Loucy (cell line): Measurements from ENCODE around the gene UBLCP1.
"Not testable (repeated sequence)": the region's sequence is repeated elsewhere in the genome, so short reads cannot be mapped to it uniquely, and the experiment has no call there.

Experiments
- H2AFZ ChIP-seq: fragments of 200-600 bp; sonication (generic); 2 replicates; pipeline ENCODE4 v1.6.0; 2016; ENCODE audit warnings: antibody characterized with exemption, mild to moderate bottlenecking, low read length, moderate library complexity
- H3F3A ChIP-seq: fragments of 200-600 bp; 2 replicates; pipeline ENCODE4 v1.6.0; 2016; ENCODE audit warnings: antibody characterized with exemption, low read depth, mild to moderate bottlenecking
- H3K27me3 ChIP-seq: fragments of 200-600 bp; sonication (generic); 2 replicates; pipeline ENCODE4 v1.6.1; 2014; ENCODE audit warnings: low read length, mild to moderate bottlenecking; ENCODE audit not compliant: insufficient read depth, poor library complexity, severe bottlenecking
- H3K36me3 ChIP-seq: fragments of 200-600 bp; sonication (generic); 2 replicates; pipeline ENCODE4 v1.6.1; 2016; ENCODE audit warnings: low read length; ENCODE audit not compliant: insufficient read depth
- H3K4me1 ChIP-seq: fragments of 200-600 bp; sonication (generic); 2 replicates; pipeline ENCODE4 v1.5.1; 2014; ENCODE audit warnings: low read length, mild to moderate bottlenecking; ENCODE audit not compliant: insufficient read depth, poor library complexity, severe bottlenecking
- H3K4me2 ChIP-seq: fragments of 200-600 bp; sonication (generic); 2 replicates; pipeline ENCODE4 v1.6.0; 2014; ENCODE audit warnings: antibody characterized with exemption, low read length, low read depth, mild to moderate bottlenecking; ENCODE audit not compliant: poor library complexity, severe bottlenecking
- H3K4me3 ChIP-seq: fragments of 200-600 bp; sonication (generic); 2 replicates; pipeline ENCODE4 v1.5.1; 2014; ENCODE audit warnings: low read length, mild to moderate bottlenecking, mixed read lengths; ENCODE audit not compliant: poor library complexity, severe bottlenecking
- H3K79me2 ChIP-seq: fragments of 200-600 bp; sonication (generic); 2 replicates; pipeline ENCODE4 v1.6.1; 2014; ENCODE audit warnings: low read length; ENCODE audit not compliant: insufficient read depth
- H3K9ac ChIP-seq: fragments of 200-600 bp; sonication (generic); 2 replicates; pipeline ENCODE4 v1.6.0; 2014; ENCODE audit warnings: mild to moderate bottlenecking, low read depth, low read length, moderate library complexity; ENCODE audit not compliant: poor library complexity, severe bottlenecking
- H3K9me2 ChIP-seq: fragments of 200-600 bp; sonication (generic); replicated peaks from 2 replicates; pipeline ENCODE4 v1.6.1; 2016; ENCODE audit warnings: low read depth, low read length, mixed read lengths
- H3K9me3 ChIP-seq: fragments of 200-600 bp; sonication (generic); 2 replicates; pipeline ENCODE4 v1.6.1; 2014; ENCODE audit warnings: mild to moderate bottlenecking, antibody characterized with exemption, low read length, low read depth; ENCODE audit not compliant: insufficient read depth
- H4K20me1 ChIP-seq: fragments of 200-600 bp; sonication (generic); 2 replicates; pipeline ENCODE4 v1.6.0; 2014; ENCODE audit warnings: antibody characterized with exemption, low read length, mild to moderate bottlenecking; ENCODE audit not compliant: insufficient read depth, poor library complexity, severe bottlenecking
- CTCF ChIP-seq: fragments of 200-600 bp; sonication (generic); conservative IDR thresholded peaks from 2 replicates; pipeline ENCODE4 v1.5.1; 2014; ENCODE audit warnings: mild to moderate bottlenecking, antibody characterized with exemption, low read length
- EZH2phosphoT487 ChIP-seq: fragments of 200-600 bp; IDR thresholded peaks from 2 replicates; pipeline ENCODE4 v1.6.1; 2018; ENCODE audit warnings: antibody characterized with exemption, mild to moderate bottlenecking, moderate library complexity, borderline replicate concordance

The UBLCP1 gene

GRCh38 chr5:159258361-159258760 lies 4.7 kb upstream of the UBLCP1 start:
- no peaks in the 10 kb centered on the region for H3K79me2 ChIP-seq
- no peaks in the 10 kb centered on the region for H3K9me3 ChIP-seq
- H3K4me1 ChIP-seq: no peaks in the 10 kb centered on the region
- no peaks in the 10 kb centered on the region for H4K20me1 ChIP-seq
- H3K4me3 ChIP-seq: no peak overlapping the region
- H3K27me3 ChIP-seq: peaks cover 13% of the 10 kb centered on the region
- no peaks in the 10 kb centered on the region for H3K36me3 ChIP-seq
- H3K4me2 ChIP-seq: no peak overlapping the region
- TF ChIP-seq CTCF (no peak), EZH2phosphoT487 (no peak)
- no peak overlapping the region for H2AFZ ChIP-seq
- peaks cover under 1% of the 10 kb centered on the region; the same call in 1 of the 2 replicates for H3F3A ChIP-seq
- H3K9me2 ChIP-seq: no peaks in the 10 kb centered on the region
- H3K9ac ChIP-seq: no peak overlapping the region

GRCh38 chr5:159260212-159260611 lies 2.9 kb upstream of the UBLCP1 start:
- H2AFZ ChIP-seq, H3K9ac ChIP-seq, H3K9me3 ChIP-seq, H3K4me3 ChIP-seq, H3K79me2 ChIP-seq, H3K9me2 ChIP-seq, H3K4me2 ChIP-seq, H3F3A ChIP-seq, H3K36me3 ChIP-seq, H3K4me1 ChIP-seq, H4K20me1 ChIP-seq: not testable (repeated sequence)
- peaks cover 13% of the 10 kb centered on the region for H3K27me3 ChIP-seq

- H3K9me2 ChIP-seq: no peaks in the 10 kb centered on the region
- no peak for TF ChIP-seq EZH2phosphoT487
- H3K4me3 ChIP-seq: peak overlapping the region; percentile 86
- peaks cover 5% of the 10 kb centered on the region for H3K27me3 ChIP-seq
- H3K9ac ChIP-seq: peak overlapping the region; percentile 76
- no peaks in the 10 kb centered on the region for H3K36me3 ChIP-seq
- no peaks in the 10 kb centered on the region for H4K20me1 ChIP-seq
- peak overlapping the region; percentile 92 for H2AFZ ChIP-seq
- no peaks in the 10 kb centered on the region for H3K9me3 ChIP-seq
- H3K79me2 ChIP-seq: no peaks in the 10 kb centered on the region
- peak overlapping the region; percentile 78 for H3K4me2 ChIP-seq
- peaks cover 4% of the 10 kb centered on the region for H3K4me1 ChIP-seq
- peaks cover 7% of the 10 kb centered on the region; the same call in 1 of the 2 replicates for H3F3A ChIP-seq
These were observed 625 bp upstream of the UBLCP1 start for GRCh38 chr5:159262472-159262858.

GRCh38 chr5:159263569-159263905 lies 447 bp downstream of the UBLCP1 start:
- TF ChIP-seq CTCF (no peak), EZH2phosphoT487 (no peak)
- H4K20me1 ChIP-seq: no peaks in the 10 kb centered on the region
- H3K9me3 ChIP-seq: no peaks in the 10 kb centered on the region
- H3K9me2 ChIP-seq: no peaks in the 10 kb centered on the region
- H3K79me2 ChIP-seq: no peaks in the 10 kb centered on the region
- peaks cover 7% of the 10 kb centered on the region; the same call in 1 of the 2 replicates for H3F3A ChIP-seq
- peaks cover 5% of the 10 kb centered on the region for H3K27me3 ChIP-seq
- H3K9ac ChIP-seq: peak overlapping the region; percentile 76
- peak overlapping the region; percentile 86 for H3K4me3 ChIP-seq
- H3K4me1 ChIP-seq: peaks cover 4% of the 10 kb centered on the region
- H3K4me2 ChIP-seq: peak overlapping the region; percentile 78
- H3K36me3 ChIP-seq: no peaks in the 10 kb centered on the region
- H2AFZ ChIP-seq: peak overlapping the region; percentile 92

- H3K79me2 ChIP-seq, H3K4me1 ChIP-seq, H3K27me3 ChIP-seq, H3K36me3 ChIP-seq, H2AFZ ChIP-seq, H3K4me2 ChIP-seq, H3K9me3 ChIP-seq, H3K4me3 ChIP-seq, H3K9ac ChIP-seq, H3K9me2 ChIP-seq, H4K20me1 ChIP-seq, H3F3A ChIP-seq: not testable (repeated sequence)
These were observed 3.7 kb downstream of the UBLCP1 start for GRCh38 chr5:159266764-159267163.
